ENCODE data around the gene COL27A1.
"Not testable (repeated sequence)": the region's sequence is repeated elsewhere in the genome, so short reads cannot be mapped to it uniquely, and the experiment has no call there.

COL27A1 gene

DNA sequence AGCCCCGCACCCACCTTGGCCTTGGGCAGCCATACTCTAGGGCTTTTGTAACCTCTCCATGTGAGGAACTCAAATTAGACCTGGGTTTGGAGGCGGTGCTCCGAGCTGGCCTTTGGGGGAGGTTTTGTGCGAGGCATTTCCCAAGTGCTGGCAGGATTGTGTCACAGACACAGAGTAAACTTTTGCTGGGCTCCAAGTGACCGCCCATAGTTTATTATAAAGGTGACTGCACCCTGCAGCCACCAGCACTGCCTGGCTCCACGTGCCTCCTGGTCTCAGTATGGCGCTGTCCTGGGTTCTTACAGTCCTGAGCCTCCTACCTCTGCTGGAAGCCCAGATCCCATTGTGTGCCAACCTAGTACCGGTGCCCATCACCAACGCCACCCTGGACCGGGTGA lies 174.3 kb downstream of the COL27A1 start, which contains the start of gene ORM2:
TSS of gene ORM2 (plus strand) at position 245 of the 398 bp plus-strand sequence. CDS start at position 281, 36 bp downstream.
- in situ Hi-C loops (cut with MboI; ENCODE audit: low sequenced_read_pairs): not testable (repeated sequence)

DNA sequence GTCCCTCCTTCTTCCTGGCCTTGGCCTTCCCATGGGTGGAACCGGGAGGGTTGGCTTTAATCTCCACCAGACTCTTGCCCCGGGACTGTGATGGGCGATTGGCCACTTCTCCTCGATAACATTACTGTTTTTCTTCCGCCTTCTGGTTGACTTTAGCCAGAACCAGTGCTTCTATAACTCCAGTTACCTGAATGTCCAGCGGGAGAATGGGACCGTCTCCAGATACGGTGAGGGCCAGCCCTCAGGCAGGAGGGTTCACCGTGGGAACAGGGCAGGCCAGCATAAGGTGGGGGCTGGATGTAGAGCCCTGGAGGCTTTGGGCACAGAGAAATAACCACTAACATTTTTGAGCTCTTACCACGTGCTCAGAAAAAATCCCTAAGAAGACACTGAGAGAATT lies 175.3 kb downstream of the COL27A1 start:
- in situ Hi-C loops (cut with MboI; ENCODE audit: low sequenced_read_pairs): no loop called here

DNA sequence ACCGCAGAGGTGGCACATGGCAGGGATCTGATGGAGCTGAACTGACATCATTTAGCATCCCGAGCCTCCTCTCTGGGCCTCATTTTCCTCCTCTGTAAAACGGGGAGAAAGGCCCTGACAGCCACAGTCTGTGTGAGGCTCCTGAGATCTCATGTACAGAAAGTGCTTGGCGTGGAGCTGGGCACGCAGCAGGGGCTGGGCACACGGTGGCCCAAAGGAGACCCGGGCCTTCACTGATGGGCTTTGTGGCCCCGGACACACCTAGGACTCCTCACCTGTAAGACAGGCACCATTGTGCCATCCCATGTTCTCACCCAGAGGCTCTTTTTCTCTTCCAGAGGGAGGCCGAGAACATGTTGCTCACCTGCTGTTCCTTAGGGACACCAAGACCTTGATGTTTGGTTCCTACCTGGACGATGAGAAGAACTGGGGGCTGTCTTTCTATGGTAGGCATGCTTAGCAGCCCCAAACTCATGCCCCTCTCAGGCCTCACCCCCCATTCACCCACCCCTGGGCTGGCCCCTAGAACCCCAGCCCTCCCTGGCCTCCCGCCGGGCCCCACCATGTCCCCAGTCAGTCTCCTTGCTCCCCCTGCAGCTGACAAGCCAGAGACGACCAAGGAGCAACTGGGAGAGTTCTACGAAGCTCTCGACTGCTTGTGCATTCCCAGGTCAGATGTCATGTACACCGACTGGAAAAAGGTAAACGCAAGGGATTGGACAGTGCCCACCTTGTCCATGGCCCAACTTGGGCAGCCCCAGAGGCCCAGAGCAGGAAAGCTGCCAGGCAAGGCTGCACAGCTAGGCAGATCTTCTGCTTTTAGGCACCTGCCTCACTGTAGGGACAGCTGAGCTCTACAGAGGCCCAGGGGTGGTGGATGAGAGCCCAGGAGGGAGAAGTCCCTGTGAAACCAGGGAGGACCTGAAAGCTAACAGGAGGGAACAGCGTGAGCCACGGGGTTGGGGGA lies 176.2 kb downstream of the COL27A1 start:
- in situ Hi-C loops (cut with MboI; ENCODE audit: low sequenced_read_pairs): not testable (repeated sequence)

DNA sequence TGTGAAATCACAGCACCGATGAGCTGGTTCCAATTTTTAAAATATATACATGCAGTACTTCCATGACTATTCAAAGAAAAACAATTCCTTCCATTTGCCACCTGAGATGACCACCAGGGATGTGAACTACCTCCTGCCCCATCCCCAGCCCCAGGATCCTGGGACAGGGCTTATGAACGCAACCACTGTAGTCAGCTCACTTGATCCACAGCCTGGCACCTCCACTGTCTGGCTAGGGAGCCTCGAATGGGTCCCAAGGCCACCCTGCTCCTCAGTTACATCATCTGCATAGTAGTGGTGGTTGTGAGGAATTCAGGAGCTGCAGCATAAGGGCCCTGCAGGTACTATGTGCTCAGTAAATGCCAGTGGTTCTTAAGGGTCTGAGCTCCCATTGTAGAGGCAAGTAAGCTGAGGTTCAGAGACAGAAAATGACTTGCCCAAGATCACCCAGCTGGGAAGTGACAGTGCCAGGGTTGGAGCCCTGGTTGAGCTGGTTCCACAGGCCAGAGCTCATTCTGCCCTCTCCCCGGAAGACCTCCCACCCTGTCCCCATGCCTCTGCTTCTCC lies 177.2 kb downstream of the COL27A1 start:
- in situ Hi-C loops (cut with MboI; ENCODE audit: low sequenced_read_pairs): not testable (repeated sequence)

DNA sequence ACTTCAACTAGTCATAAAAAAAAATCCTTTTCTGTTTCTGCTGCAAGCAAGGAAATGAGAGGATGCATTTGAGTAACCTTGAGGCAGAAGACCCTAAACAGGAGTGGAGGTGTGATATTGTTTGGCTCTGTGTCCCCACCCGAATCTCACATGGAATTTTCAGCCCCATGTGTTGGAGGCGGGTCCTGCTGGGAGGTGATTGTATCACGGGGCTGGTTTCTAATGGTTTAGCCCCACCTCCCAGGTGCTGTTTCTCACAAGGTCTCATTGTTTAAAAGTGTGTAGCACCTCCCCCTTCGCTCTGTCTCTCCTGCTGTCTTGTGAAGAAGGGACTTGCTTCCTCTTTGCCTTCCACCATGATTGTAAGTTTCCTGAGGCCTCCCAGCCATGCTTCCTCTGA lies 178.4 kb downstream of the COL27A1 start:
- in situ Hi-C loops (cut with MboI; ENCODE audit: low sequenced_read_pairs): not testable (repeated sequence)

DNA sequence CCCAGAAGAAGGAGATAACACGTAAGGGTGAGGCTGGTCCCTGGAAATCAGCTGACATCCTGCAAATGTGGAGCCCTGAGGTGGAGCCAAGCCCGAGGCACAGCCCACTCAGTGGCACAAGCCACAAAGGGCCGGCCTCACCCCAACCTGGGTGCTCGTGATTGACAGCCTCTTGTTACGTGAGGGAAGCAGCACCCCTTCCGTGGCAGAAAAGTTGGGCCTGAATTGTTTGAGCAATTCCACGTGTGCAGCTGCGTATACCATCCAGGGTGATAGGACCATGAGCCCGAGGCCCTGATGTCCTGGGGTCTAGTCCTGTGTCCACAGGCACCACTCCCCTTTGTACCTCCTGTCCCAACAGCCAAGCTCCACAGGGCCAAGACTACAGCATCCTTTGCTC lies 179.2 kb downstream of the COL27A1 start:
- in situ Hi-C loops (cut with MboI; ENCODE audit: low sequenced_read_pairs): no loop called here

DNA sequence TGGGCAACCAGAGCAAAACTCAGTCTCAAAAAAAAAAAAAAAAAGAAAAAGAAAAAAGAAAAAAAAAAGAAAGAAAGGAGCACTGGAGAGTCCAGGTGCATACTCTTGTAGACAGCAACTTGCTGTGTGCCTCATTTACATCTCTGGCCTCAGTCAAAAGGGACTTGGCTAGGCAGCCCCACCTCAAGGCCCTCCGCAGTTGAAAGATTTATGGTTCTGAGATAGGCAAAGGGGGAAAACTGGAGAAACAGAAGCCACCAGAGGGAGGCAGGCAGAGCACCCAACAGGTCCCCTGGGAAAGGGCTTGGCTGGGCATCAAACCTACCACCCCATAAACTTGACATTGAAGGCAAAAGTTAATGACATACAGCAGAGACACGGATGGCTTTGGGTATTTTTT lies 180.4 kb downstream of the COL27A1 start:
- in situ Hi-C loops (cut with MboI; ENCODE audit: low sequenced_read_pairs): no loop called here

DNA sequence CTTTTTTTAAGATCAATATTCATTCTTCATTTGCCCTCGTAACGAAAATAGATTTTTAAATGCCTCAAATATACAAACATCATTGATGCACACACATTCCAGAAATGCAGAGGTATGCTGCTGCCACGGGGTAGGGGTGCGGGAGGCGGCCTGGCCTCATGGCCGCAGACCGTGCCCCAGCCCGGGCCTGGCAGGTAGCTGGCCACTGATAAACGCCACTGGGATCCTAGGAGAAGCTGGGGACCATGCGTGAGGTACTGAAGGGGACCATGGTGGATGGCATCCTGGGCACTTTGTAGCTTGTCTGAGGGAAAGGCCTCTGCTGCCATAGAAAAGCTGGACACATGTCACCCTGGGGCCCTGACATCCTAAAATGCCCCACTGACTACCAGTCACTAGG lies 180.8 kb downstream of the COL27A1 start:
- in situ Hi-C loops (cut with MboI; ENCODE audit: low sequenced_read_pairs): no loop called here

DNA sequence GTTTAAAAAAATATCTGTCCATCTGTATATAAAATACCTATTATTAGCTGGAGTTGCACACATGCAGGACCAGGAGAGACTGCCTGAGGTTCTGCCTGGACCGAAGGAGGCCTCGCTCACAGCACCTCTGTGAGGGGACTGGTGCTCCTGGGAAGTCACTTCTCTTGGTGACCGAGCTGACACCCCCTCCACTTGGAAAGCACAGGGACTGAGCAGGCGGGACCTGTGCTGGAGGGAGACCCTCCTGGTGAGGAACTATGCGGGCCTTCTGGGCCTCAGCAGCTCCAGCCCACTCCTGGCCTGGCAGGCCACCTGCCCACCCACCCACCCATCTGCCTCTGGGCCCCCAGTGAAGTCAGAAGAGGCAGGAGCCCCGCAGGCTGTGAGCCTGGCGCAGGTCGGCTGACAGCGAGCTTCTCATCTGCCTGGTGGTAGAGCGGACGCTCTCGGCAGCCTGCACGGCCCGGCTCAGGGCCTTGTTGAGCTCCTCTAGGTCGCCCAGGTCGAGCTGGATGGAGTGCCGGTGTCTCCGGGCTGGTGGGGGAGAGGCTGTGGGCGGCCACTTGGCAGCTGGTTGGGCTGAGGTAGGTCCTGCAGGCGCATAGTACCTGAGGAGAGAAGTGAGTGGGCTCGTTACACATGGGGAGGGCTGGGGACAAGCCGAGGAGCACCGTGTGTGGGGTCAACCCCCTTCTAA lies 181.5 kb downstream of the COL27A1 start:
- in situ Hi-C loops (cut with MboI; ENCODE audit: low sequenced_read_pairs): no loop called here

DNA sequence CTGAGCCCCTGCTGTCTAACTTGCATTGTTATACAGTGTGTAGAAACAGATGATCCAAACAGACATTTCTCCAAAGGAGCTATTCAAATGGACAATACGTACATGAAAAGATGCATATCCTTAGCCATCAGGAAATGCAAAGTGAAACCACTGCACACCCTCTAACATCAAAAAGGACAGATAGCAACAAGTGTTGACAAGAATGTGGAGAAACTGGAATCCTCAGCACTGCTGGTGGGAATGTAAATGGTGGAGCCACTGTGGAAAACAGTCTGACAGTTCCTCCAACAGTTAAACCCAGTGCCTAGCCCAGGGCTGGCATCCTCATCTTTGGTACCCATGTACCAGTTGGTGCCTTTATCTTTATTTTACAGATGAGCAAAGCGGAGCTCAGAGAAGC lies 182.8 kb downstream of the COL27A1 start:
- in situ Hi-C loops (cut with MboI; ENCODE audit: low sequenced_read_pairs): no loop called here

DNA sequence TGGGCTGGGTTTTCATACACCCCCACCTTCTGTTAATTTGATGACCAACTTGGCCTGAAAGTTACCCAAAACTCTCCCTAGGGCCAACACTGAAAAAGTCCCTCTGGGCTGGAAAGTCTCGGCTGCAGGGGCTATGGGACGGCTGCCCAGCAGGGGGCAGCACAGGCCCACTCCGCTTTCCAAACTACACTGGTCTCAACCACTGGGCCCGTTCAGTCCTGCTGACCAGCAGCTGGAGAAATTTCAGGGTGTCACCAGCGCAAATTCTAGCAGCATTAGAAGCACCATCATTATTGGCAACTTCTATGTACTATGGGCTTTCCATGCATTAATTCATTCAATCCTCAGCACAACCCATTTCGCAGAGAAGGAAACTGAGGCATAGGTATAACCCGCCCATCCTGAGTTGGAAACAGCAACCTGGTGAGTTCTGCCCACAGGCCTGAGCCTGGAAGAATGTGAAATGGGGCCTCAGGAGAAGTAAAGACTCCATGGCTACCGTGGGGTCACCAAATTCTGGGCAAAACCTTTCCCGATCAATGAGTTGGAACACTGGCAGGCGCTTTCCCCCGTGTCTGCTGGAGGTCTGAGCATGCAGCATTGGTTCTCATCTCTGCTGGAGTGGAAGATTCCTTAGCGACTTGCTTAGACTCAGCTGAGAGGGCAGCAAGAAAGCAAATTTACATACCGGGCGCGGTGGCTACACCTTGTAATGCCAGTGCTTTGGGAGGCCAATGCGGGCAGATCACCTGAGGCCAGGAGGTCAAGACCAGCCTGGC lies 184.0 kb downstream of the COL27A1 start:
- in situ Hi-C loops (cut with MboI; ENCODE audit: low sequenced_read_pairs): no loop called here

DNA sequence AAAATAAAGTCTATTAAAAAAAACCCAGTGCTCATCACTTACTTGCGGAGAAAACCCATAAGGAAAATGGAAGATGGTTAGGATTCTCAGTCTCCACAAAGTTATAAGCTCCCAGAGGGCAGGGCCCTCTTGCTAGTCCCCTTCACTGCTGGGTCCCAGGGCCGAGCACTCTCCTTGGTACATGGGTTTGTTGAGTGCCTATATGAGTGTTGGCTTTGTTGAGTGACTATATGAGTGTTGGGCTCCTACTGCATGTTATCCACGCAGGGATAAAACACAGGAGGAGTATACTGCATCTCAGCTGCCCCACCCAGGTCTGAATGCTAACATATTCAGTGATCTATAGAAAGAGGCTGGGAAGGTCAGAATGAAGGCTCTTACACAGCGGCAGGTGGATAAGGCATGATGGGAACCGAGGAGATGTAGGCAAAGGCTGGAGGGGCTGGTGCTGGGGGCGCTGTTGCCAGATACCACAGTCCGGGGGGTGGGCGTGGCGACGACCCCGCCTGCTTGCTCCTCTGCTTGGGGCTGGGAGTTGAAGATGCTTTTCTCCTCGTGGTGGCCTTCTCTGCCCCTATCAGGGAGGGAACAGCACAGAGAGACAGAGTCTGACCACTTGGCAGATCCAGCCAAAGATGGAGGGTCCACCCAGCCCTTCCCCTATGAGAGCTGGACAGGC lies 186.0 kb downstream of the COL27A1 start:
- in situ Hi-C loops (cut with MboI; ENCODE audit: low sequenced_read_pairs): no loop called here

DNA sequence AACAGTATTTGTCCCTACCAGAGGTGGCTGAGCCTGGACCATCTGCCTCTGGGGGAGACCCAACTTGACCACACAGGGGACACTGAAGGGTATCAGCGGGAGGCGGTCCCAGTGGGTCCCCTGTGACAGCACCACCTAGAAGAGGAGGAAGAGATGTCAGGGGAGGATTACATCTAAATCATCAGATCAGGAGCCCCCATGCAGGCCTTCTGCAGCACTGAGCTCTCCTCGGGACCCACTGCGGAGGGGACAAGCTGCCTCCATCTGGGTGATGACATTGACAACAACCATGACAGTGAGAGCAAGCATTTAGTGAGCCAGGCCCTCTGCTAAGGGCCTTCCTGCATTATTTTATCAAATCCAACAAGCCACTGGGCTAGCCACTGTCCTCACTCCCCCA lies 186.7 kb downstream of the COL27A1 start:
- in situ Hi-C loops (cut with MboI; ENCODE audit: low sequenced_read_pairs): no loop called here

DNA sequence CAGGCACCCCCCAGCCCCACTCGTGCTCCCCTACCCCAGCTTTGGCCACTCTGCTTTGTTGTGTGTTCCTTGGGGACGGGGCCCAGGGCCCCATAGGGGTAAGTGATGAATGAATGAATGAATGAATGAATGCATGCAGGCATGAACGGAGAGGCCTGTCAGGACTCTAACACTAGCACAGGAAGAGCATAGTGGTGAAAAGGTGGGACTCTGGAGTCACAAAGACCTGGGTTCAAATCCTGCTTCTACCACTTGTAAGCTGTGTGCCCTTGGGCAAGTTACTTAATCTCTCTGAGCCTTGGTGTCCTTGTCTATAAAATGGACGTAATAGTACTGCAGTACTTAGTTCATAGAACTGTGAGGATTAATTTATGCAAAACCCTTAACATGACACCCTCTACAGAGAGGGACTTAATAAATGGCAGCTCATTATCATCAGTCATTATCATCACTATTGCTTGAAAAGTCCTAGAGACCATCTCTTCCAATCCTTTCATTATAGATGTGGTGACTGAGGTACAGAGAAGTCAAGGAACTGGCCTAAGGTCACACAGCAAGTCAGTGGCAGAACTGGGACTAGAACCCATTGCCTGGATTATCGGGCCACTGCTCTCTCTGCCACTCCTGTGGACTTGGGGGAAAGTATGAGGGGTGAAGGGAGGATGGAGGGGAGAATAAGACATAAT lies 187.6 kb downstream of the COL27A1 start:
- in situ Hi-C loops (cut with MboI; ENCODE audit: low sequenced_read_pairs): no loop called here

DNA sequence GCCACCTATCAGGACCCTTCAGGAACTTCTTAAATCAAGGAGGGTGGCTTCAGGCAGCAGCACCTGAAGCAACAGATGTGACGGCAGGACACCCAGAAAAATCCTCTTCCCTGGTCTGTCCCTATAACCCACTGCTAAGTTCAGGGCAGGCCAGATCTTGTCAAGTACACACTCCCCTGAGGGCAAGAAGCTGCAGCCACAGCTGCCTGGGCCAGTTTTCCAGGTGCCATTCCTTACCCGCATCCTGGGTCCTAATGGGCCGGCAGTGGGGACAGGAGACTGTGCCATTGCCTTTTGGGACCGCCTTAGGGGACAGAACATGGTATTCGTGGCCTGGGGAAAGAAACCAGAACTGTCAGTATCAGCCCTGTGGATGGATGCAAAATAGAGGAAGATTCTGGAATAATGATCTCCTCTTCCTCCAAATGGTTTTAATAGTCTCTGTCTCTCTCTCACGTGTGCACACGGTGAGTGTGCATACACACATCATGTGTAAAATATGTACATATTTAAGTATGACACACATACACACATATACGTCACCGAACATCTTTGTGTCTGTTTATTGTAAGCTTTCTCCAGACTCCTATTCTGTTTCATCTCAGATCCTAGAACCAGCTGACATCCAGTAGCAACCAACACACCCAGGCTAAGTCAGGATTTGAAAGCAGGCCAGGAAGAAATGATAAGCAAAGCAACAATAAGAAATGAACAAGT lies 188.3 kb downstream of the COL27A1 start:
- in situ Hi-C loops (cut with MboI; ENCODE audit: low sequenced_read_pairs): no loop called here

DNA sequence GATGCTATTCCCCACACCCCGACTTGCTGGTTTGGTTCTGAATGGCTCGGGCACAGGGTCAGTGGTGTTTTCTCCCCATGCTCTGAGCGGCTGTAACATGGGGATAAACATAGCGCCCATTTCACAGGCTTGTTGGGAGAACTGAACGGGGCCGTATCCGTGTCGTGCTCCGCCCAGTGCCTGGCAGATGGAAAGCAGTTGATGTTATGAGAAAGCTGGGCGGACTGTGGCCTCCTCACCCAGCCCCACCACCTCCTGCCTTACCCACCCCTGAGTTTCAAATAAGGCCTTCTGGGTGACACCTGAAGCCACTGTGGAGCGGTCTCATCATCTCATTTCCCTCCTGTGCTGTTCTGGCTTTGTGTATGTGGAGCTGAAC lies 188.8 kb downstream of the COL27A1 start:
- in situ Hi-C loops (cut with MboI; ENCODE audit: low sequenced_read_pairs): no loop called here

DNA sequence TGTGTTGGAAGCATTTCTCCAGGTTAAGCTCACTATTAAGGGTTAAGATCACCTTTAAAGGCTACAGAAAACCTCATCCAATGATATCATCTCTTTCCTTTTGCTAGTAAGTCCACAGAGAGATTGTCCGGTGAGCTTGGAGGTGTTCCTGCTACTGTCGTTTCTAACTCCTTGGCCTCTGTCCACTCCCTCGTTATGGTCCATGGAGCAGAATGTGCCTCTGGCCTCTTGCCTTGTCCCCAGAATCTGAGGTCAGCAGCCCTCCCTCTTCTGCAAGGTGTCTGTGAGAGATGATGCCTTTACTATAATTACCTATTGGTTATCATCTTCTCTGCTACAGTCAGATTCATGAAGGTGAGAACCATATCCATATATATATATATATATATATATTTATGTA lies 189.4 kb downstream of the COL27A1 start:
- in situ Hi-C loops (cut with MboI; ENCODE audit: low sequenced_read_pairs): no loop called here

DNA sequence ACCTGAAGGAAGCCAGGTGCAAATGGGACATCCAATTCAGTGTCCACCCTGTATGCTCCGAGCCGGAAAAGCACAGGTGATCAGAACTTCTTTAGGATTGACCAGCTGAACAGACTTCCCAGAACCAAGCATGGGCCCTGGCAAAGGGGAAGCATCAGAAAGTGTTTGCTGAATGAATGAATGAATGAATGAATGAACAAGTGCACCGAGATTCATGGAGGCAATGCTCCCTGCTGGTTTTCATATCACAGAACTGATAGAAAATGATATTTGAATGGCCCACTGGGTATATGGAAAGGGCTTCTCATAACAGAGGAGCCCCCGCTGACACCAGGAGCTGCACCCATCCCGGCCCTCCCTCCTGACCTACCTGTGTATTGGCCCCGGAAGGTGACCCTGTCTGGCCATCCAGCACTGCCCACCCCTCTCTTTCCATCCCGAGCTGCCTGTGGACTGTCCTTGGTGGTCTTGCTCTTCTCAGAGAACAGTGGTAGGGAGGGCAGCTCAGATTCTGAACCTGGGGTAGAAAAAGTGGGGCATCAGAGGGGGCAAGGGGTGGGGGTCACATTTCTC lies 190.2 kb downstream of the COL27A1 start:
- in situ Hi-C loops (cut with MboI; ENCODE audit: low sequenced_read_pairs): no loop called here

DNA sequence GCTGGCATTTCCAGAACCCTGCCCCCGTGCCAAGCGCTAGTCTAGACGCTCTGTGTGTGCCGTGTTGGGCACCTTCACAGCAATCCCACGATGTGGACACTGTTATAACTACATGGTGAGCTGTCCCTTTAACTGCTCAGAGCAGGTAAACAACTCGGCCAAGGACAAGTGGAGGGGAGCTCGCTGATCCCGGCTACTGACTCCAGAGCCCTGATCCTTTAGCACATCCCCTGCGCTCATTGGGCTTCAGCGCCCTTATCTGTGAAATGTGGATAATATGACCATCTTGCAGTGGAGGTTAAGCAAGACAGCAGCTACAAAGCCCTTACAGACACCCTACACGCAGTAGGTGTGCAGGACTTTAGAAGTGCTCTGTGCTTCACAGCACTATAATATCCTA lies 190.8 kb downstream of the COL27A1 start:
- in situ Hi-C loops (cut with MboI; ENCODE audit: low sequenced_read_pairs): no loop called here
